Neural progenitor cell (in vitro differentiated cells): ENCODE data around the gene DOCK10. TPM values are rescaled to one million over a fixed set of nuclear protein-coding genes. Genes with fewer than 3 reads are reported as not detected.

Experiments
- DNase-seq: peaks from one replicate; pipeline ENCODE4 v3.0.0-alpha.2; 2016; ENCODE audit warnings: low spot score
- H2AFZ ChIP-seq: fragments of 200-600 bp; sonication (generic); replicated peaks from 2 replicates; pipeline ENCODE4 v1.6.1; 2016; ENCODE audit warnings: antibody characterized with exemption
- H3F3A ChIP-seq: fragments of 200-600 bp; sonication (generic); 2 replicates; pipeline ENCODE4 v1.6.1; 2016; ENCODE audit warnings: antibody characterized with exemption, low read depth
- H3K27ac ChIP-seq: fragments of 200-600 bp; sonication (generic); 2 replicates; pipeline ENCODE4 v1.5.1; 2016; ENCODE audit warnings: mild to moderate bottlenecking
- H3K27me3 ChIP-seq: fragments of 200-600 bp; sonication (generic); 2 replicates; pipeline ENCODE4 v1.6.1; 2016; ENCODE audit warnings: mild to moderate bottlenecking, moderate library complexity
- H3K36me3 ChIP-seq: fragments of 200-600 bp; sonication (generic); 2 replicates; pipeline ENCODE4 v1.5.1; 2016
- H3K4me1 ChIP-seq: fragments of 200-600 bp; sonication (generic); 2 replicates; pipeline ENCODE4 v1.6.1; 2016; ENCODE audit warnings: mixed run types
- H3K4me2 ChIP-seq: fragments of 200-600 bp; sonication (generic); 2 replicates; pipeline ENCODE4 v1.6.1; 2016
- H3K4me3 ChIP-seq: fragments of 200-600 bp; sonication (generic); 2 replicates; pipeline ENCODE4 v1.5.1; 2016
- H3K79me2 ChIP-seq: fragments of 200-600 bp; sonication (generic); 2 replicates; pipeline ENCODE4 v1.6.1; 2016; ENCODE audit warnings: low read depth
- H3K9ac ChIP-seq: fragments of 200-600 bp; sonication (generic); 2 replicates; pipeline ENCODE4 v1.6.1; 2016
- H3K9me3 ChIP-seq: fragments of 200-600 bp; sonication (generic); 2 replicates; pipeline ENCODE4 v1.5.1; 2016; ENCODE audit warnings: low read depth
- H4K20me1 ChIP-seq: fragments of 200-600 bp; sonication (generic); 2 replicates; pipeline ENCODE4 v1.6.1; 2016; ENCODE audit warnings: low read depth
- H3K27ac Mint-ChIP-seq: 3 replicates; pipeline ENCODE4 v1.8.0; 2021; ENCODE audit warnings: mixed read lengths
- H3K27me3 Mint-ChIP-seq: 2 replicates; pipeline ENCODE4 v1.8.0; 2022; ENCODE audit warnings: low read depth, mild to moderate bottlenecking, inconsistent platforms, moderate library complexity, mixed read lengths; ENCODE audit not compliant: insufficient read depth
- H3K36me3 Mint-ChIP-seq: 3 replicates; pipeline ENCODE4 v1.8.0; 2021; ENCODE audit warnings: mixed read lengths
- H3K4me1 Mint-ChIP-seq: 3 replicates; pipeline ENCODE4 v1.8.0; 2021; ENCODE audit warnings: mixed read lengths
- H3K4me3 Mint-ChIP-seq: 3 replicates; pipeline ENCODE4 v1.8.0; 2021; ENCODE audit warnings: mild to moderate bottlenecking, moderate library complexity, mixed read lengths
- H3K9me3 Mint-ChIP-seq: 3 replicates; pipeline ENCODE4 v1.8.0; 2020; ENCODE audit warnings: mixed read lengths
- EZH2 ChIP-seq: fragments of 200-600 bp; sonication (generic); IDR thresholded peaks from 2 replicates; pipeline ENCODE4 v1.6.1; 2017; ENCODE audit warnings: antibody characterized with exemption, mild to moderate bottlenecking, moderate library complexity
- EZH2phosphoT487 ChIP-seq: fragments of 200-600 bp; sonication (generic); IDR thresholded peaks from 2 replicates; pipeline ENCODE4 v1.6.1; 2017; ENCODE audit warnings: antibody characterized with exemption
- total RNA-seq: library from RNA; depleted of rRNA; stranded (reverse); fragments of >200 nt; gene quantifications from 2 replicates; pipeline ENCODE4 v1.2.3, GENCODE V29; 2015; ENCODE audit warnings: low replicate concordance
- TF ChIP-seq, protein P1 (sequence below): fragments of 200-600 bp; sonication (generic); IDR thresholded peaks from 2 replicates; pipeline ENCODE4 v1.5.1; 2017; ENCODE audit warnings: antibody characterized with exemption, mild to moderate bottlenecking

DOCK10 gene
- total RNA-seq, 1 donor from 2014 or later: 1.1 TPM

DNA sequence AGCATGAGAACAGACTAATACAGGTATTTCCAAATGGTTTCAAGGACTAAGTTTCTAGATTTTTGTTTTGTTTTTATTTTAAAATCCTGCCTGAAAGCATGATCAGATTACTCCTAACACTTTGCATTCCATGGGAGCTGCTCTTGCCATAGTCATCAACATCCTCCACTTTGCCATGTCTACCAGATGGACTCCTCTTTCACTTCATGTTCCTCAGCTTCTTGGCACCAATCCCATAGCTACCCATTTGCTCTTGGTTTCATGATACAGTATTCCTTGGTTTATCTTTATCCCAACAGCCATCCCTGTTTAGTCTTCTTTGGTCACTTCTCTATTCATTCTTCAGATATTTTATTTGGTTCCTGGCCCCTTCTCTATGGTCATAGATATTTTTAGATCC is 171.9 kb downstream of the DOCK10 start:
- Histone ChIP-seq H3K9me3 (no peaks in the 10 kb centered on the region), H3K27ac (no peak overlapping the region), H3K9ac (no peak overlapping the region), H2AFZ (no peak overlapping the region), H3K4me3 (no peak overlapping the region), H3K79me2 (no peaks in the 10 kb centered on the region), H3K4me1 (no peaks in the 10 kb centered on the region), H3F3A (no peaks in the 10 kb centered on the region), H3K27me3 (no peaks in the 10 kb centered on the region), H3K36me3 (no peaks in the 10 kb centered on the region), H3K4me2 (no peak overlapping the region), H4K20me1 (no peaks in the 10 kb centered on the region)
- no peak for DNase-seq
- no peaks in the 10 kb centered on the region for H3K27me3 Mint-ChIP-seq
- H3K9me3 Mint-ChIP-seq: peaks cover 2% of the 10 kb centered on the region
- peaks cover 9% of the 10 kb centered on the region for H3K36me3 Mint-ChIP-seq
- H3K4me3 Mint-ChIP-seq: no peak overlapping the region
- H3K4me1 Mint-ChIP-seq: no peaks in the 10 kb centered on the region
- TF ChIP-seq EZH2phosphoT487 (no peak), EZH2 (no peak)
- TF ChIP-seq, protein P1, sequence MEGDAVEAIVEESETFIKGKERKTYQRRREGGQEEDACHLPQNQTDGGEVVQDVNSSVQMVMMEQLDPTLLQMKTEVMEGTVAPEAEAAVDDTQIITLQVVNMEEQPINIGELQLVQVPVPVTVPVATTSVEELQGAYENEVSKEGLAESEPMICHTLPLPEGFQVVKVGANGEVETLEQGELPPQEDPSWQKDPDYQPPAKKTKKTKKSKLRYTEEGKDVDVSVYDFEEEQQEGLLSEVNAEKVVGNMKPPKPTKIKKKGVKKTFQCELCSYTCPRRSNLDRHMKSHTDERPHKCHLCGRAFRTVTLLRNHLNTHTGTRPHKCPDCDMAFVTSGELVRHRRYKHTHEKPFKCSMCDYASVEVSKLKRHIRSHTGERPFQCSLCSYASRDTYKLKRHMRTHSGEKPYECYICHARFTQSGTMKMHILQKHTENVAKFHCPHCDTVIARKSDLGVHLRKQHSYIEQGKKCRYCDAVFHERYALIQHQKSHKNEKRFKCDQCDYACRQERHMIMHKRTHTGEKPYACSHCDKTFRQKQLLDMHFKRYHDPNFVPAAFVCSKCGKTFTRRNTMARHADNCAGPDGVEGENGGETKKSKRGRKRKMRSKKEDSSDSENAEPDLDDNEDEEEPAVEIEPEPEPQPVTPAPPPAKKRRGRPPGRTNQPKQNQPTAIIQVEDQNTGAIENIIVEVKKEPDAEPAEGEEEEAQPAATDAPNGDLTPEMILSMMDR: no peak
- H3K27ac Mint-ChIP-seq: no peak overlapping the region

- H4K20me1 ChIP-seq: no peaks in the 10 kb centered on the region
- TF ChIP-seq EZH2: no peak
- TF ChIP-seq, protein P1: no peak
- no peak for TF ChIP-seq EZH2phosphoT487
- H2AFZ ChIP-seq: no peak overlapping the region
- no peak for DNase-seq
- H3F3A ChIP-seq: no peaks in the 10 kb centered on the region
- H3K4me1 ChIP-seq: no peaks in the 10 kb centered on the region
- H3K27me3 Mint-ChIP-seq: no peaks in the 10 kb centered on the region
- no peaks in the 10 kb centered on the region for H3K27me3 ChIP-seq
- H3K4me2 ChIP-seq: no peak overlapping the region
- H3K4me1 Mint-ChIP-seq: peaks cover 6% of the 10 kb centered on the region
- H3K9me3 Mint-ChIP-seq: peaks cover 2% of the 10 kb centered on the region
- H3K9ac ChIP-seq: no peak overlapping the region
- no peak overlapping the region for H3K27ac Mint-ChIP-seq
- no peak overlapping the region for H3K4me3 ChIP-seq
- no peak overlapping the region for H3K27ac ChIP-seq
- no peaks in the 10 kb centered on the region for H3K36me3 ChIP-seq
- H3K9me3 ChIP-seq: no peaks in the 10 kb centered on the region
- H3K79me2 ChIP-seq: no peaks in the 10 kb centered on the region
- H3K36me3 Mint-ChIP-seq: peaks cover 9% of the 10 kb centered on the region
- H3K4me3 Mint-ChIP-seq: no peak overlapping the region
Measured at GRCh38 chr2:224869601-224870233, 172.6 kb downstream of the DOCK10 start.

- Histone ChIP-seq H3K9ac (no peak overlapping the region), H3F3A (no peaks in the 10 kb centered on the region), H3K4me1 (no peaks in the 10 kb centered on the region), H3K27me3 (no peaks in the 10 kb centered on the region), H3K4me3 (no peak overlapping the region), H3K27ac (no peak overlapping the region), H3K79me2 (no peaks in the 10 kb centered on the region), H3K9me3 (no peaks in the 10 kb centered on the region), H3K36me3 (no peaks in the 10 kb centered on the region), H3K4me2 (no peak overlapping the region), H2AFZ (no peak overlapping the region), H4K20me1 (no peaks in the 10 kb centered on the region)
- DNase-seq: no peak
- H3K27me3 Mint-ChIP-seq: no peaks in the 10 kb centered on the region
- no peaks in the 10 kb centered on the region for H3K36me3 Mint-ChIP-seq
- H3K4me3 Mint-ChIP-seq: no peak overlapping the region
- TF ChIP-seq, protein P1: no peak
- TF ChIP-seq EZH2 (no peak), EZH2phosphoT487 (no peak)
- H3K4me1 Mint-ChIP-seq: peaks cover 6% of the 10 kb centered on the region
- no peaks in the 10 kb centered on the region for H3K9me3 Mint-ChIP-seq
- no peak overlapping the region for H3K27ac Mint-ChIP-seq
Measured at GRCh38 chr2:224865016-224865415, 177.3 kb downstream of the DOCK10 start.
